KOPT-K1 (cell line): ENCODE data around the gene LRRC49.
"Not testable (repeated sequence)": the region's sequence is repeated elsewhere in the genome, so short reads cannot be mapped to it uniquely, and the experiment has no call there.

Experiments used
- H3K27ac ChIP-seq: fragments of 200-600 bp; sonication (generic); 2 replicates; pipeline ENCODE4 v1.5.1; 2016; ENCODE audit warnings: antibody characterized with exemption, mild to moderate bottlenecking, low read depth, low read length; ENCODE audit not compliant: poor library complexity, severe bottlenecking
- H3K36me3 ChIP-seq: fragments of 200-600 bp; sonication (generic); 2 replicates; pipeline ENCODE4 v1.5.1; 2017; ENCODE audit warnings: antibody characterized with exemption, mild to moderate bottlenecking, low read length, moderate library complexity; ENCODE audit not compliant: insufficient read depth
- H3K9me3 ChIP-seq: fragments of 200-600 bp; sonication (generic); 2 replicates; pipeline ENCODE4 v1.5.1; 2017; ENCODE audit warnings: antibody characterized with exemption, low read length, mild to moderate bottlenecking; ENCODE audit not compliant: insufficient read depth, poor library complexity, severe bottlenecking

Gene LRRC49

GRCh38 chr15:70932397-70932796 is 39.8 kb downstream of the LRRC49 start:
- no peak overlapping the region for H3K27ac ChIP-seq
- H3K9me3 ChIP-seq: no peaks in the 10 kb centered on the region
- H3K36me3 ChIP-seq: no peaks in the 10 kb centered on the region

DNA sequence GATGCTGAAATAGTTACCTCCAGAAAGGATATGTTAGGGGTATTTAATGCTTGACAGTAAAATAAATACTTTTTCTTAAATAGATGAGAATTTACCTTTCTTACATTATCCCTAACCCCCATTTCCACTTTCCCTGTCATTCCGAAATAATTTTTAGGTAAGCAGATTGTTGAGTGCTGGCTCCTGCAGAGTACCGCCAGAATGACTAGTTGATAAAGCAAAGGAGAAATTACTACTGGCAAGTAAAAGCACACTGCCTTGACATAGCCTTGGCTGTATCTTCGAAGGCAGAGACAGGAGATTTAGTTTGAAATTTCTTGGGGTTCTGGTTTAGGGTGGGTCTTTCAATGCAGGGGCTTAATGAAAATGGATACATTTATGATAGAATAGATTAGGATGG is 40.8 kb downstream of the LRRC49 start:
- no peak overlapping the region for H3K27ac ChIP-seq
- no peaks in the 10 kb centered on the region for H3K36me3 ChIP-seq
- H3K9me3 ChIP-seq: no peaks in the 10 kb centered on the region

DNA sequence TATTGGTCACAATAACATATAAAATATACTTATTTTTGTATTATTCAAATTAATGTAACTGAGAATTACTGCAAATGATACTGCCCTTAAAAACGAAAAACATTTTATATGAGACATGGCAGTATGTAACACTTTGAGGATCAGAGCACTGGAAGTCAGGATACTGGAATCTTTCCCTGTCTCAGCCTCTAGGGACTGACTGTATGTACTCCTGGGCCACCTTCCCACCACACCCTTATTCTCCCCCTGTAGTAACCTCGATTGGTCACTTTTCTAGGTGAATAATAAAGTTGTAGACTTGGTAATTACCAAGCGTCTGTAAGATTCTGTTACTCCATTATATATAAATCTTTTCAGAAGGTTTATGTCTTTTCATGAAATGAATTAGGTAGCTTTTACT is 43.0 kb downstream of the LRRC49 start:
- Histone ChIP-seq H3K9me3 (no peaks in the 10 kb centered on the region), H3K36me3 (no peaks in the 10 kb centered on the region), H3K27ac (no peak overlapping the region)

GRCh38 chr15:70936326-70936725 is 43.7 kb downstream of the LRRC49 start:
- no peaks in the 10 kb centered on the region for H3K36me3 ChIP-seq
- no peaks in the 10 kb centered on the region for H3K9me3 ChIP-seq
- H3K27ac ChIP-seq: no peak overlapping the region

DNA sequence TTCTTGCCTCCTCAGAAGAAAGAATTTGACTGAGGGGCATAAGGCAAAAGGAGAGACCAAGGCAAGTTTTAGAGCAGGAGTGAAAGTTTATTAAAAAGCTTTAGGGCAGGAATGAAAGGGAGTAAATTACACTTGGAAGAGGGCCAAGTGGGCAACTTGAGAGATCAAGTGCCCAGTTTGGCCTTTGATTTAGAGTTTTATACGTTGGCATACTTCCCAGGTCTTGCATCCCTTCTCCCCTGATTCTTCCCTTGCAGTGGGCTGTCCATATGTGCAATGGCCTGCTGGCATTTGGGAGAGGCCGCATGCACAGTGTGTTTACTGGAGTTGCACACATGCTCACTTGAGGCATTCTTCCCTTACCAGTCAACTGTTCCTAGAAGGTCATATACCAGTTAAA is 50.7 kb downstream of the LRRC49 start:
- not testable (repeated sequence) for H3K36me3 ChIP-seq, H3K9me3 ChIP-seq

GRCh38 chr15:70947351-70948335 is 55.0 kb downstream of the LRRC49 start:
- Histone ChIP-seq H3K27ac (no peak overlapping the region), H3K36me3 (no peaks in the 10 kb centered on the region), H3K9me3 (peaks cover 9% of the 10 kb centered on the region)

More for the DNA sequence above, 50.7 kb downstream of the LRRC49 start:
- H3K27ac ChIP-seq: not testable (repeated sequence)

GRCh38 chr15:70950953-70951352 is 58.3 kb downstream of the LRRC49 start:
- peaks cover 9% of the 10 kb centered on the region for H3K9me3 ChIP-seq
- H3K36me3 ChIP-seq: no peaks in the 10 kb centered on the region
- H3K27ac ChIP-seq: no peak overlapping the region

DNA sequence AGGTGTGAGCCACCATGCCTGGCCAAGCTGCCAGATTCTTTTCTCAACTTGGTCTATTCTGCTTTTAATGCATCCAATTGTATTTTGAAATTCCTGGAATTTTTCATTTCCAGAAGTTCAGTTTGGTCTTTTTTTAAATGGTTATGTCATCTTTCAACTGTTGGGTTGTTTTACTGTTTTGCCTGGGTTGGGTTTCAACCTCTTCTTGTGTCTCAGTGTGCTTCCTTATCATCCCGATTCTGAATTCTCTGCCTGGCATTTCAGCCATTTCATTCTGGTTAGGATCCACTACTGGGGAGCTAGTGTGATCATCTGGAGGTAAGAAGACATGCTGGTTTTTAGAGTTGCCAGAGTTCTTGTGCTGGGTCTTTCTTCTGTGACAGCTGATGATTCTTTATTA is 61.5 kb downstream of the LRRC49 start:
- Histone ChIP-seq H3K9me3 (peaks cover 9% of the 10 kb centered on the region), H3K27ac (no peak overlapping the region), H3K36me3 (no peaks in the 10 kb centered on the region)

GRCh38 chr15:70954733-70955132 is 62.1 kb downstream of the LRRC49 start:
- H3K27ac ChIP-seq: no peak overlapping the region
- no peaks in the 10 kb centered on the region for H3K36me3 ChIP-seq
- H3K9me3 ChIP-seq: peaks cover 9% of the 10 kb centered on the region

GRCh38 chr15:70955151-70955550 is 62.5 kb downstream of the LRRC49 start:
- H3K27ac ChIP-seq: no peak overlapping the region
- H3K36me3 ChIP-seq: no peaks in the 10 kb centered on the region
- peaks cover 9% of the 10 kb centered on the region for H3K9me3 ChIP-seq

DNA sequence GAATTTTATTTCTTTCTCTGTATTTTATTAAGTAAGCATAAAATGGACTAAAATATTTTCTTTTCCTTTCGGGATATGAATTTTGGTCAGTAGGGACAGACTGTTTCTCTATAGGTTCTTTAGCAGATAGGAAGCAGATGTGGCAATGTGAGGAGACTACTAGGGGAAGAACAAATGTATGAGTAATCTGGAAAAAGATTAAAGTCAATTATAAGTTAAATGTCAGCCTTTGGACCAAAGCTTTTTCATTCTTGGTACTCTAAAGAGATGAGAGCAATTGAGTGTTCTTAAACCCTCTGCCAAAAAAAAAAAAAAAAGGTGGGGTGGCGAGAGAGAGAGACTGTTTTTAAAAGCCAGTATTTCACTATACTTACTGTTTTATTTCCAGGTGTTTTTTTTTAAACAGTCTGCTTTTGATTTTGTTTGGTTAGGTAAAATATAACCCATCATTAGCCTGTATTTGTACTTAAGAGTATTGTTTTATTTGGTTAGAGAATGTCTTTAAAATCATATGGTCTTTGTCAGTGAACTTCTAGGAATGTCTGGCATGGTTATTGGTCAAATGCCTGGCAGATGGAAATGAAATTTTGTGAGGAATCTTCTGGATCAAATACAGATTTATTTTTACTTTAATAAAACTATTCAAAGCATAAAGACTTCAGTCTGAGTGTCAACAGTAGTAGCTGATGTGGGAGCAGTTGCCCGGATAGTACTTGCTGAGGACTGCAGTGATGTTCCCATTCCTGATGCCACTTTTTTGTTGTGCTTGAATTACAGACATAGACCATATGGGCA is 63.8 kb downstream of the LRRC49 start:
- no peaks in the 10 kb centered on the region for H3K36me3 ChIP-seq
- H3K9me3 ChIP-seq: peaks cover 1% of the 10 kb centered on the region
- no peak overlapping the region for H3K27ac ChIP-seq

- H3K9me3 ChIP-seq: no peaks in the 10 kb centered on the region
- no peaks in the 10 kb centered on the region for H3K36me3 ChIP-seq
- H3K27ac ChIP-seq: no peak overlapping the region
These were observed 69.5 kb downstream of the LRRC49 start for GRCh38 chr15:70962084-70962483.

DNA sequence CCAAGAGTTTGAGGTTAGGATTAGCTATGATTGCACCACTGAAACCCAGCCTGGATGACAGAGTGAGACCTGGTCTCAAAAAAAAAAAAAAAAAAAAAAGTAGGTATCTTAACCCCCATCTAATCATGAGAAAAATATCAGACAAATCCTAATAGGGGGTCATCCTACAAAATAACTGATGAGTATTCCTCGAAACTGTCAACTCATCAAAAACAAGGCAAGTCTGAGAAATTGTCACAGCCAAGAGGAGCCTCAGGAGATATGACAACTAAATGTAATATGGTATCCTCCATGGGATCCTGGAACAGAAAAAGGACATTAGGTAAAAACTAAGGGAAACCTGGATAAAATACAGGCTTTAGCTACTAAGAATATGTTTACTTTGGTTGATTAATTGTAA is 70.6 kb downstream of the LRRC49 start:
- H3K36me3 ChIP-seq: no peaks in the 10 kb centered on the region
- H3K9me3 ChIP-seq: no peaks in the 10 kb centered on the region
- H3K27ac ChIP-seq: no peak overlapping the region

DNA sequence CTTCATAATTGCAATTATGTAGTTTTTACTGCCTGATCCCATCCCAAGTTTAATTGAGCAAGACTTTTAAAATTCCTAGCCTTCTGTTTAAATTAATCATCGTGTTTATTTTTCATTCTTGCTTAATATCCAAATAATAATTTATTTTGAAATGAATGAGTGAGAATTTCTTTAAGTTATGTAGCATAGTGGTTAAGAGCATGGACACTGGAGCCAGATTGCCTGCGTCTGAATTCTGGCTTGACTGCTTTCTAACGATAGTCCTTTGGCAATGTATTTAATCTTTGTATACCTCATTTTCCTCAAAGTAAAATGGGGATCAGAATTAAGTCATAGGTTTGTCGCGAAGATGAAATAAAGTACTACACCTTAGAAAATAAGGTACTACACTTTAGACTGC is 71.4 kb downstream of the LRRC49 start:
- Histone ChIP-seq H3K36me3 (no peaks in the 10 kb centered on the region), H3K9me3 (no peaks in the 10 kb centered on the region), H3K27ac (no peak overlapping the region)

DNA sequence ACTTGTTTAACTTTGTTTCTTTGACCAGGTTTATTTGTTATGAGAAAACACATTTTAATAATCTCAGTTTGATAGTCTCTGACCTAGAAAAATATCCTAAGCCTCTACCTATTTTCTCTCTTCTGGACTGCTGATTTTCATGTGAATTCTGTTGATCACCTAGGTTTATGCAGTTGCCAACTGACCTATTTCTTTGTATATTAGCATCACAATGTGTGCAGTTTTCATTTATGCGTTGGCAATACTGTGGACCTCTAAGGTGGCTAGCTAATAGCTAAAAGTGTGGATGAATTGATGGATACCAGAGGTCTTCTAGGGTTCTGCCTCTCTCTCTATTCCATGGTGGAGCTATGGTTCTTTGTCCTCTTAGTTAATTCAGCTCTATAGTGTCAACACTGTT is 72.1 kb downstream of the LRRC49 start:
- Histone ChIP-seq H3K36me3 (no peaks in the 10 kb centered on the region), H3K9me3 (no peaks in the 10 kb centered on the region), H3K27ac (no peak overlapping the region)
